B cell (primary cell): ENCODE results near the gene YPEL3. TPM values are rescaled to one million over a fixed set of nuclear protein-coding genes. Genes with fewer than 3 reads are reported as not detected.
A peak's percentile ranks its signal among the peaks of the same experiment; 100 is the strongest.

ENCODE experiments used
- ATAC-seq: fragments of 200-7000 bp; cut with Tn5 transposase; one replicate; pipeline ENCODE4 v1.10.0; 2021; ENCODE audit warnings: low read depth, mild to moderate bottlenecking, moderate number of reproducible peaks, moderate library complexity
- CTCF ChIA-PET: fragments of 350-600 bp; sonication (Branson Sonifier 250); formaldehyde crosslinking; loops from one replicate; lab custom pipeline; 2021; ENCODE audit warnings: antibody characterized with exemption, inconsistent platforms; lab: Charles Lee
- POLR2A ChIA-PET: fragments of 350-600 bp; sonication (Branson Sonifier 250); formaldehyde crosslinking; loops from one replicate; lab custom pipeline; 2021; ENCODE audit warnings: antibody characterized with exemption; lab: Charles Lee
- DNase-seq: peaks from one replicate; pipeline ENCODE4 v3.0.0; 2013
- H2AFZ ChIP-seq: 2 replicates; pipeline ENCODE4 v1.6.1; 2012; ENCODE audit warnings: mild to moderate bottlenecking, low read depth, low read length; ENCODE audit not compliant: insufficient read depth, poor library complexity, severe bottlenecking
- H3K27ac ChIP-seq, 2 donors: 1 replicate in 1 of 2; 2 replicates in 1 of 2; pipeline ENCODE4 v1.5.1; 2012 to 2013; ENCODE audit warnings: low read length in 2 of 2, mild to moderate bottlenecking in 2 of 2, moderate library complexity in 1 of 2
- H3K27me3 ChIP-seq, 4 experiments: fragments of 200-600 bp in 1 of 4; sonication (generic) in 1 of 4; replicated peaks in 1 of 4; 1 replicate in 2 of 4; 2 replicates in 2 of 4; pipeline versions ENCODE4 v1.6.1 to v1.7.0; 2013 to 2016; ENCODE audit warnings: low read length in 3 of 4, mild to moderate bottlenecking in 2 of 4, mixed read lengths in 1 of 4, moderate library complexity in 1 of 4; ENCODE audit not compliant: insufficient read depth in 4 of 4, control insufficient read depth in 3 of 4; ENCODE audit errors: control extremely low read depth in 1 of 4
- H3K36me3 ChIP-seq, 2 experiments: replicated peaks in 1 of 2; 1 replicate in 1 of 2; 2 replicates in 1 of 2; pipeline versions ENCODE4 v1.6.1 to v1.7.1; 2013; ENCODE audit warnings: low read length in 1 of 2; ENCODE audit not compliant: insufficient read depth in 2 of 2, control insufficient read depth in 1 of 2; ENCODE audit errors: control extremely low read depth in 1 of 2, extremely low read depth in 1 of 2
- H3K4me1 ChIP-seq, 2 donors: fragments of 200-600 bp in 1 of 2; sonication (generic) in 1 of 2; 1 replicate in 1 of 2; 2 replicates in 1 of 2; pipeline versions ENCODE4 v1.5.1 to v1.6.1; 2013 to 2017; ENCODE audit warnings: low read length in 2 of 2; ENCODE audit not compliant: control insufficient read depth in 2 of 2, insufficient read depth in 2 of 2
- H3K4me2 ChIP-seq: replicated peaks from 2 replicates; pipeline ENCODE3; 2012; ENCODE audit warnings: mild to moderate bottlenecking, low read depth, low read length; ENCODE audit not compliant: poor library complexity, severe bottlenecking
- H3K4me3 ChIP-seq, 5 experiments: fragments of 200-600 bp in 1 of 5; sonication (generic) in 1 of 5; 1 replicate in 3 of 5; 2 replicates in 2 of 5; pipeline versions ENCODE4 v1.5.1 to v1.7.0; 2011 to 2016; ENCODE audit warnings: low read length in 4 of 5, mild to moderate bottlenecking in 4 of 5, low read depth in 2 of 5, control low read depth in 1 of 5, moderate library complexity in 1 of 5; ENCODE audit not compliant: insufficient read depth in 1 of 5; ENCODE audit errors: control extremely low read depth in 1 of 5, extremely low read depth in 1 of 5
- H3K79me2 ChIP-seq: fragments of 200-600 bp; sonication (generic); one replicate; pipeline ENCODE4 v1.6.0; 2016; ENCODE audit warnings: low read length; ENCODE audit not compliant: control insufficient read depth, insufficient read depth
- H3K9ac ChIP-seq: fragments of 200-600 bp; sonication (generic); 2 replicates; pipeline ENCODE4 v1.6.1; 2017; ENCODE audit warnings: mild to moderate bottlenecking, low read length, moderate library complexity
- H3K9me3 ChIP-seq, 3 donors: one replicate each; pipeline versions ENCODE4 v1.6.1 to v1.7.1; 2013; ENCODE audit warnings: low read length in 2 of 3; ENCODE audit not compliant: control insufficient read depth in 2 of 3, insufficient read depth in 1 of 3; ENCODE audit errors: control extremely low read depth in 1 of 3
- H4K20me1 ChIP-seq: 2 replicates; pipeline ENCODE4 v1.6.0; 2012; ENCODE audit warnings: mild to moderate bottlenecking, low read length; ENCODE audit not compliant: insufficient read depth, control insufficient read depth, poor library complexity, severe bottlenecking
- H3K27ac Mint-ChIP-seq: one replicate; pipeline ENCODE4 v1.8.0; 2021; ENCODE audit warnings: mixed read lengths
- H3K27me3 Mint-ChIP-seq: one replicate; pipeline ENCODE4 v1.8.0; 2021; ENCODE audit warnings: mixed read lengths
- H3K4me1 Mint-ChIP-seq: one replicate; pipeline ENCODE4 v1.8.0; 2021; ENCODE audit warnings: mixed read lengths
- H3K4me3 Mint-ChIP-seq: one replicate; pipeline ENCODE4 v1.8.0; 2021; ENCODE audit warnings: mixed read lengths
- H3K9me3 Mint-ChIP-seq: one replicate; pipeline ENCODE4 v1.8.0; 2022; ENCODE audit warnings: mixed read lengths; ENCODE audit not compliant: insufficient read depth
- EZH2 ChIP-seq: IDR thresholded peaks from 2 replicates; pipeline ENCODE4 v1.6.1; 2012; ENCODE audit warnings: borderline replicate concordance, low read depth, mild to moderate bottlenecking, moderate library complexity, low read length; ENCODE audit not compliant: insufficient read depth, poor library complexity, severe bottlenecking
- WGBS: methylation state at CpG from one replicate; pipeline ENCODE4 v1.1.5; 2013; ENCODE audit warnings: missing lambda C conversion rate; ENCODE audit not compliant: insufficient coverage; 5-methylcytosine and 5-hydroxymethylcytosine counted together
- intact Hi-C: fragments of 100-400 bp; cut with micrococcal nuclease; formaldehyde crosslinking; loops from one replicate; pipeline ENCODE4 v1.10.0; 2022
- polyA plus RNA-seq: library from polyadenylated mRNA; depleted of rRNA; stranded (reverse); fragments of >200 nt; gene quantifications from 2 replicates; pipeline ENCODE4 v1.2.3, GENCODE V29; 2012
- total RNA-seq, 2 donors: library from RNA; stranded (reverse); fragments of 120-200 nt in 1 of 2; gene quantifications; 1 replicate in 1 of 2; 2 replicates in 1 of 2; pipeline versions ENCODE4 v1.2.3 to v1.2.4, GENCODE V29; 2013 to 2022
- TF ChIP-seq, protein P1 (sequence below): fragments of 200-600 bp; IDR thresholded peaks from one replicate; pipeline ENCODE4 v1.8.0; 2022; ENCODE audit warnings: antibody characterized with exemption, mild to moderate bottlenecking

The YPEL3 gene
- total and polyA plus RNA-seq, 2 donors (not counting 1 experiment from before 2014, with no cell fraction given): 314 to 414 TPM

DNA sequence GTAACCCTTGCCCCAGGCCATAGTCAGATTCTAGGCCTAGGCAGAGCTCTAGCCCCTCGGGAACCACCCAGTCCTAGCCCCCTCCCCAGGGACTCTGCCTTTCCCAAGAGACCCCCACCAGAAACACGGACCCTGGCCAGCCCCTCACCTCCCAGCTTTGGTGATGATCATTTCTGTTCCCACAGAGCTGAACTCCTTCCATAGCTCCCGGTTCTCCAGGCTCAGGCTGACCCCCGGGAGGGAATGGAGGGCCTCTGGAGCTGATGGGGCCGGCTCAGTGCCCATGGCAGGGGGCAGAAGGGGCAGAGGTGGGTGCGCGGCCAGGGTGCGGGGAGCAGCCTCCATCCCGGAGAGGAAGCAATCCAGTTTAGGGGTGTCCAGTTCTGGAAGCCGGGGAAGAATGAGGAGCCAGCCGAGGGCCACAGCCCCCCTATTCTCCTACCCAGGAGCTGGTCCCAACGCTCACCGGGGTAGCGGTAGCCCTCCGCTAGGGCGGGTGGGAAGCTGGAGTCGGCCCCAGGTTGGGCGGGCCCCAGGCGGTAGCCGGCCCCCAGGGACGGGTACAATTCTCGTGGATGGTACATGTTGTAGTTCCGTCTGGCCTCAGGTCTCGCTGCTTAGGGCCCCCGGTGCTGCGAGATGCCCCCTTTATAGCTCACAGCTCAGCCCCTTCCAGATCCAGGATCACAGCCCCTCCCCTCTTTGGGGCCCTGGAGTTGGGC is 5.2 kb downstream of the YPEL3 start:
- POLR2A ChIA-PET: interaction anchor here (0.5 to 6.8 kb wide), 9 partner anchors 13 to 164 kb away, joined by 3 to 97 read pairs (median 5); partner anchors contain the start of genes ALDOA, CORO1A, KCTD13 and TAOK2
- ATAC-seq: no peak
- Histone ChIP-seq H3K27me3 (no peaks in the 10 kb centered on the region), H3K4me2 (peak overlapping the region; percentile 95), H4K20me1 (no peaks in the 10 kb centered on the region), H3K9ac (peak overlapping the region; percentile 71), H3K27ac (no peak overlapping the region), H3K36me3 (peaks cover 0 to 21% of the 10 kb centered on the region in 2 experiments), H3K9me3 (no peaks in the 10 kb centered on the region), H2AFZ (peak overlapping the region; percentile 99), H3K4me1 (peaks cover 33 to 57% of the 10 kb centered on the region in 2 donors), H3K4me3 (peak overlapping the region in 2 of 5 experiments; percentile 52 to 70), H3K79me2 (peaks cover 21% of the 10 kb centered on the region)
- H3K4me3 Mint-ChIP-seq: peak overlapping the region; percentile 92
- H3K27ac Mint-ChIP-seq: peak overlapping the region; percentile 69
- peaks cover 52% of the 10 kb centered on the region for H3K4me1 Mint-ChIP-seq
- WGBS: 84% methylated on average over 17 of the region's 26 CpGs
- no peaks in the 10 kb centered on the region for H3K9me3 Mint-ChIP-seq
- no peaks in the 10 kb centered on the region for H3K27me3 Mint-ChIP-seq
- peak; percentile 32 for DNase-seq
- intact Hi-C loops: loop anchor here (10.0 kb wide), 2 partner anchors 284 to 544 kb away; partner anchors contain the start of genes MYL11 and TBC1D10B
- no peak for TF ChIP-seq EZH2
- TF ChIP-seq, protein P1, sequence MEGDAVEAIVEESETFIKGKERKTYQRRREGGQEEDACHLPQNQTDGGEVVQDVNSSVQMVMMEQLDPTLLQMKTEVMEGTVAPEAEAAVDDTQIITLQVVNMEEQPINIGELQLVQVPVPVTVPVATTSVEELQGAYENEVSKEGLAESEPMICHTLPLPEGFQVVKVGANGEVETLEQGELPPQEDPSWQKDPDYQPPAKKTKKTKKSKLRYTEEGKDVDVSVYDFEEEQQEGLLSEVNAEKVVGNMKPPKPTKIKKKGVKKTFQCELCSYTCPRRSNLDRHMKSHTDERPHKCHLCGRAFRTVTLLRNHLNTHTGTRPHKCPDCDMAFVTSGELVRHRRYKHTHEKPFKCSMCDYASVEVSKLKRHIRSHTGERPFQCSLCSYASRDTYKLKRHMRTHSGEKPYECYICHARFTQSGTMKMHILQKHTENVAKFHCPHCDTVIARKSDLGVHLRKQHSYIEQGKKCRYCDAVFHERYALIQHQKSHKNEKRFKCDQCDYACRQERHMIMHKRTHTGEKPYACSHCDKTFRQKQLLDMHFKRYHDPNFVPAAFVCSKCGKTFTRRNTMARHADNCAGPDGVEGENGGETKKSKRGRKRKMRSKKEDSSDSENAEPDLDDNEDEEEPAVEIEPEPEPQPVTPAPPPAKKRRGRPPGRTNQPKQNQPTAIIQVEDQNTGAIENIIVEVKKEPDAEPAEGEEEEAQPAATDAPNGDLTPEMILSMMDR: no peak
- CTCF ChIA-PET: interaction anchor here (0.8 to 4.6 kb wide), 15 partner anchors 10 to 318 kb away, joined by 3 to 49 read pairs (median 17); partner anchors contain the start of genes ALDOA, CORO1A, GDPD3 and PPP4C
